ENCODE results near the gene C9orf40.

DNA sequence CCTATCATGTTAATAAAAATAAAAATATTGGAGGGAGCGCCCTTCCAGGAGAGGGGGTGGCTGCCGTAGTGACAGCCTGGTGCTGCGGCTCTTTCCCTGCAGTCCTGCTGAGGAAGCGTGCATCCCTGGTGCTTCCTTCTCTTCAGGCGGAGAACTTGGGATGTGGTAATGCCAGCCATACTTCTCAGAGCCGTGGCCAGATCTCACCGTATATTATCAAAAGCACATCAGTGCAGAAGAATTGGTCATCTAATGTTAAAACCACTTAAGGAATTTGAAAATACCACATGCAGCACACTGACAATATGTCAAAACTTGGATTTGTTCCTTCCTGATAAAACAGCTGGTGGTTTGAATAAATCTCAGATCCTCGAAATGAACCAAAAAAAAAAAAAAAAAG, 17.7 kb downstream of the C9orf40 start:
- TF ChIP-seq POLR2A (IDR thresholded peaks at IDR 0.05) = no peak
- TF ChIP-seq, protein P1, sequence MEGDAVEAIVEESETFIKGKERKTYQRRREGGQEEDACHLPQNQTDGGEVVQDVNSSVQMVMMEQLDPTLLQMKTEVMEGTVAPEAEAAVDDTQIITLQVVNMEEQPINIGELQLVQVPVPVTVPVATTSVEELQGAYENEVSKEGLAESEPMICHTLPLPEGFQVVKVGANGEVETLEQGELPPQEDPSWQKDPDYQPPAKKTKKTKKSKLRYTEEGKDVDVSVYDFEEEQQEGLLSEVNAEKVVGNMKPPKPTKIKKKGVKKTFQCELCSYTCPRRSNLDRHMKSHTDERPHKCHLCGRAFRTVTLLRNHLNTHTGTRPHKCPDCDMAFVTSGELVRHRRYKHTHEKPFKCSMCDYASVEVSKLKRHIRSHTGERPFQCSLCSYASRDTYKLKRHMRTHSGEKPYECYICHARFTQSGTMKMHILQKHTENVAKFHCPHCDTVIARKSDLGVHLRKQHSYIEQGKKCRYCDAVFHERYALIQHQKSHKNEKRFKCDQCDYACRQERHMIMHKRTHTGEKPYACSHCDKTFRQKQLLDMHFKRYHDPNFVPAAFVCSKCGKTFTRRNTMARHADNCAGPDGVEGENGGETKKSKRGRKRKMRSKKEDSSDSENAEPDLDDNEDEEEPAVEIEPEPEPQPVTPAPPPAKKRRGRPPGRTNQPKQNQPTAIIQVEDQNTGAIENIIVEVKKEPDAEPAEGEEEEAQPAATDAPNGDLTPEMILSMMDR (IDR thresholded peaks at IDR 0.05) = no peak

All from esophagus squamous epithelium (tissue), 4 donors.